ENCODE results near the gene SNAP23. TPM values are rescaled to one million over a fixed set of nuclear protein-coding genes. Genes with fewer than 3 reads are reported as not detected.

The SNAP23 gene
- total RNA-seq, 4 donors from 2014 or later, result 76.5 to 98.6 (median 97.2) TPM

- no peak for TF ChIP-seq CTCF (IDR thresholded peaks at IDR 0.05; ENCODE audit: low read depth)
Observed at GRCh38 chr15:42456971-42457370, 38.5 kb upstream of the SNAP23 start.

- TF ChIP-seq CTCF (IDR thresholded peaks at IDR 0.05; ENCODE audit: low read depth), result no peak
Observed at GRCh38 chr15:42457445-42458442, 37.7 kb upstream of the SNAP23 start.

GRCh38 chr15:42461261-42461660, 34.2 kb upstream of the SNAP23 start:
- no peak for TF ChIP-seq CTCF (IDR thresholded peaks at IDR 0.05; ENCODE audit: low read depth)

GRCh38 chr15:42465520-42466259, 29.7 kb upstream of the SNAP23 start:
- no peak for TF ChIP-seq CTCF (IDR thresholded peaks at IDR 0.05; ENCODE audit: low read depth)

- TF ChIP-seq CTCF (IDR thresholded peaks at IDR 0.05; ENCODE audit: low read depth), result no peak
Observed at GRCh38 chr15:42471002-42471401, 24.4 kb upstream of the SNAP23 start.

- no peak for TF ChIP-seq CTCF (IDR thresholded peaks at IDR 0.05; ENCODE audit: low read depth)
Observed at GRCh38 chr15:42474827-42475226, 20.6 kb upstream of the SNAP23 start.

- TF ChIP-seq CTCF (IDR thresholded peaks at IDR 0.05; ENCODE audit: low read depth), result no peak
Observed at GRCh38 chr15:42482701-42483100, 12.7 kb upstream of the SNAP23 start.

Data from subcutaneous adipose tissue (tissue), 4 donors.